Measurements from ENCODE around the gene RBSN.

Gene RBSN

DNA sequence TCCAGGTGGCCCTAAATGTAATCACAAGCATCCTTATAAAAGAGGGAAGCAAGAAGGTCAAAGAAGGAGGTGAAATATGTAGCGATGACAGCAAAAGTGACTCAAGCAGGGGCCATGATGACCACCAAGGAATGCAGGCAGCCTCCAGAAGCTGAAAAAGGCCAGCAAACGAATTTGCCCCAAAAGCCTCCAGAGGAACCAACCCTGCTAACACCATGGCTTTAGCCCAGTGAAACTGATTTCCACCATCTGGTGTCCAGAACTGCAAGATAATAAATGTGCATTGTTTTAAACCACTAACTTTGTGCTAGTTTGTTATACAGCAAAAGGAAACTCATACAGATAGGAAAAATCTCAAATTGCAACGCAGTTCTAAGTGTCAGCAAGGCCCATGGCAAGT, 23.0 kb upstream of the RBSN start:
- H3K27me3 ChIP-seq (replicated peaks in 2 of 5; ENCODE audit: control insufficient read depth in 4 of 5, insufficient read depth in 5 of 5, low read length in 4 of 5) = peaks cover 0 to 2% (median 0%) of the 10 kb centered on the region in 5 experiments
- H3K4me3 ChIP-seq (ENCODE audit: control insufficient read depth in 1 of 7, extremely low read depth in 1 of 7, insufficient read depth in 4 of 7, low read depth in 2 of 7, low read length in 6 of 7) = no peak overlapping the region
- DNase-seq = no peak
- WGBS (ENCODE audit: insufficient coverage) = 96% methylated on average over 3 of the region's 3 CpGs
- POLR2A ChIA-PET = no interaction called here
- H3K9me3 ChIP-seq (ENCODE audit: control extremely low read depth in 1 of 5, control insufficient read depth in 4 of 5, insufficient read depth in 2 of 5, low read depth in 1 of 5, low read length in 4 of 5) = no peaks in the 10 kb centered on the region
- H3K27ac ChIP-seq (ENCODE audit: insufficient read depth in 1 of 2, low read depth in 1 of 2, low read length in 2 of 2, poor library complexity in 1 of 2, severe bottlenecking in 2 of 2) = no peak overlapping the region
- peaks cover 0 to 2% (median 0%) of the 10 kb centered on the region in 4 experiments for H3K4me1 ChIP-seq (ENCODE audit: control extremely low read depth in 1 of 4, control insufficient read depth in 4 of 4, insufficient read depth in 4 of 4, low read length in 3 of 4)
- CTCF ChIA-PET = interaction anchor here (7.0 kb wide), 1 partner anchor 16 kb away, joined by 93 read pairs; no protein-coding TSS in a partner anchor
- no peaks in the 10 kb centered on the region for H3K36me3 ChIP-seq (ENCODE audit: control insufficient read depth in 4 of 4, insufficient read depth in 4 of 4, low read length in 3 of 4)

DNA sequence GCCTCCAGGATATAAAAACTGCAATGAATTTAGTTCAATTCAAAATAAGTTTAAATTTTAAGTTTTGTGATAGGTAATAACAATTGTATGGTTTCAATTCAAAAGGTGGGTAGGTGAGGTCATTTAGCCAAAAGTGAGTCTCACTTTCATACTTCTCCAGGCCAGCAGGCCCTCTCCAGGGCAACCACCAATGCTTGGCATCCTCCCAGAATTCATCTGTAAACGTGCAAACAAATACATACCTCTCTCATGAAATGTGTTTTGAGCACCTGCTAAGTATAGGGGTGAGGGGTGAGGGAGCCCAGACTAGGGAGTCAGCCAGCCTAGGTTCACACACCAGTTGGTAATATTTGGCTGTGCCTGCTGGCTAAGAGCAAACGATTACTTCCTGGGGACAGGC, 22.0 kb upstream of the RBSN start:
- Histone ChIP-seq H3K4me3 (ENCODE audit: control insufficient read depth in 1 of 7, extremely low read depth in 1 of 7, insufficient read depth in 4 of 7, low read depth in 2 of 7, low read length in 6 of 7) (no peak overlapping the region), H3K27ac (ENCODE audit: insufficient read depth in 1 of 2, low read depth in 1 of 2, low read length in 2 of 2, poor library complexity in 1 of 2, severe bottlenecking in 2 of 2) (no peak overlapping the region), H3K27me3 (replicated peaks in 2 of 5; ENCODE audit: control insufficient read depth in 4 of 5, insufficient read depth in 5 of 5, low read length in 4 of 5) (peaks cover 0 to 2% (median 0%) of the 10 kb centered on the region in 5 experiments), H3K4me1 (ENCODE audit: control extremely low read depth in 1 of 4, control insufficient read depth in 4 of 4, insufficient read depth in 4 of 4, low read length in 3 of 4) (peaks cover 0 to 2% (median 0%) of the 10 kb centered on the region in 4 experiments), H3K9me3 (ENCODE audit: control extremely low read depth in 1 of 5, control insufficient read depth in 4 of 5, insufficient read depth in 2 of 5, low read depth in 1 of 5, low read length in 4 of 5) (peaks cover 0 to 1% (median 0%) of the 10 kb centered on the region in 5 experiments), H3K36me3 (ENCODE audit: control insufficient read depth in 4 of 4, insufficient read depth in 4 of 4, low read length in 3 of 4) (no peaks in the 10 kb centered on the region)
- DNase-seq = no peak
- CTCF ChIA-PET = interaction anchor here (7.0 kb wide), 1 partner anchor 15 kb away, joined by 93 read pairs; no protein-coding TSS in a partner anchor
- WGBS (ENCODE audit: insufficient coverage) = no CpG with 5 or more reads among the region's 2 CpGs
- POLR2A ChIA-PET = no interaction called here

DNA sequence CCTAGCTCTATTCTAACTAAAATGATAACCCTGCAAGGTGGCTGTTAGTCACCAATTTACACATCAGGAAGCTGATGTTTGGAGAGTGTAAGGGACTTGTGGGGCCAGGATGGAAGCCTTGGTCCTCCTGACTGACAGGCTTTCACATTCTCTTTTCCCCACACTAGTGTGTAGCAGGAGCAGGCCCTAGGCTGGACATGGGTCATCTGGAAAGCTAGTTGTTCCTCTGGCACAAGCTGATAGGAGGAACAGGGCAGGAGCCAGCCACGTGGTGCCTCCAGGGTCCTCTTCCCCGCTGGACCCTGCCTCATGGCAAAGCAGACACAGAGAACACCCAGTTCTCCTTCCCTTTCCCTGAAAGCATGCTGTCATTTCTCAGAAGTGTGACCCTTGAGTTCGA, 18.1 kb upstream of the RBSN start:
- DNase-seq = no peak
- H3K4me1 ChIP-seq (ENCODE audit: control extremely low read depth in 1 of 4, control insufficient read depth in 4 of 4, insufficient read depth in 4 of 4, low read length in 3 of 4) = peaks cover 0 to 2% (median 0%) of the 10 kb centered on the region in 4 experiments
- H3K9me3 ChIP-seq (ENCODE audit: control extremely low read depth in 1 of 5, control insufficient read depth in 4 of 5, insufficient read depth in 2 of 5, low read depth in 1 of 5, low read length in 4 of 5) = peaks cover 0 to 2% (median 0%) of the 10 kb centered on the region in 5 experiments
- no peak overlapping the region for H3K27ac ChIP-seq (ENCODE audit: insufficient read depth in 1 of 2, low read depth in 1 of 2, low read length in 2 of 2, poor library complexity in 1 of 2, severe bottlenecking in 2 of 2)
- WGBS (ENCODE audit: insufficient coverage) = 100% methylated on average over 3 of the region's 3 CpGs
- POLR2A ChIA-PET = interaction anchor here (1.4 kb wide), 1 partner anchor 10 kb away, joined by 3 read pairs; no protein-coding TSS in a partner anchor
- H3K4me3 ChIP-seq (ENCODE audit: control insufficient read depth in 1 of 7, extremely low read depth in 1 of 7, insufficient read depth in 4 of 7, low read depth in 2 of 7, low read length in 6 of 7) = no peak overlapping the region
- H3K36me3 ChIP-seq (ENCODE audit: control insufficient read depth in 4 of 4, insufficient read depth in 4 of 4, low read length in 3 of 4) = no peaks in the 10 kb centered on the region
- CTCF ChIA-PET = interaction anchor here (0.6 to 7.0 kb wide), 8 partner anchors 11 to 286 kb away, joined by 3 to 93 read pairs (median 3); partner anchors contain the start of gene CAPN7
- H3K27me3 ChIP-seq (replicated peaks in 2 of 5; ENCODE audit: control insufficient read depth in 4 of 5, insufficient read depth in 5 of 5, low read length in 4 of 5) = peaks cover 0 to 12% (median 0%) of the 10 kb centered on the region in 5 experiments

DNA sequence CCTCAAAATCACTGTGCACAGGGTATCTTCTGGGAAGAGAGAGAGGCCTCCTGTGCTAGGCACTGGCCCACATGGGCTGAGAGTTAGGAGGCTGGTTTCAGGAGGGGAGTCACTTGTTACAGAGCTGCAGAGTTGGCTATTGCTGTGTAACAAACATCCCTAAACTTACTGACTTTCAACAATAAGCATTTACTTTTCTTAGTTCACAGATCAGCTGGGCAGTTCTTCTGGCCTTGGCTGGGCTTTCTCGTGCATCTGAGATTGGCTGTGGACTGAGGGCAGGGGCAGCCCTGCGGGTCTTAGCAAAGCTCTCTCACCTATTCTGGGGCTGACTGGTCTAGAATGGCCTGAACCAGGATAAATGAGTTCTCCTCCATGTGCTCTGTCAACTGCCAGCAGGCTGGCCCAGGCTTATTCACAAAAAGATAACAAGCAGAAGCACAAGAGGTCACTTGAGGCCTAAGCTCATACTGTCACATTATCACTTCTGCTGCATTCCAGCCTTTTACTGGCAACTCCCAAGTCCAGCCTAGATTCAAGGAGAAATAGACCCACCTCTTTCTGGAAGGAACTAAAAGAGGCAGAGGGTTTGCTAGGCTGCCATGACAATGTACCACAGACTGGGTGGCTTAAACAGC, 17.2 kb upstream of the RBSN start:
- H3K4me3 ChIP-seq (ENCODE audit: control insufficient read depth in 1 of 7, extremely low read depth in 1 of 7, insufficient read depth in 4 of 7, low read depth in 2 of 7, low read length in 6 of 7) = no peak overlapping the region
- ChIA-PET POLR2A (interaction anchor here (0.7 kb wide), 1 partner anchor 121 kb away, joined by 5 read pairs; no protein-coding TSS in a partner anchor), CTCF (interaction anchor here (0.6 to 7.0 kb wide), 9 partner anchors 10 to 289 kb away, joined by 3 to 93 read pairs (median 3); partner anchors contain the start of gene CAPN7)
- peaks cover 0 to 2% (median 0%) of the 10 kb centered on the region in 5 experiments for H3K9me3 ChIP-seq (ENCODE audit: control extremely low read depth in 1 of 5, control insufficient read depth in 4 of 5, insufficient read depth in 2 of 5, low read depth in 1 of 5, low read length in 4 of 5)
- H3K27me3 ChIP-seq (replicated peaks in 2 of 5; ENCODE audit: control insufficient read depth in 4 of 5, insufficient read depth in 5 of 5, low read length in 4 of 5) = peaks cover 0 to 12% (median 0%) of the 10 kb centered on the region in 5 experiments
- whole genome bisulfite sequencing (ENCODE audit: insufficient coverage) = 100% methylated on average over 2 of the region's 2 CpGs
- H3K4me1 ChIP-seq (ENCODE audit: control extremely low read depth in 1 of 4, control insufficient read depth in 4 of 4, insufficient read depth in 4 of 4, low read length in 3 of 4) = peaks cover 0 to 2% (median 0%) of the 10 kb centered on the region in 4 experiments
- H3K27ac ChIP-seq (ENCODE audit: insufficient read depth in 1 of 2, low read depth in 1 of 2, low read length in 2 of 2, poor library complexity in 1 of 2, severe bottlenecking in 2 of 2) = no peak overlapping the region
- no peaks in the 10 kb centered on the region for H3K36me3 ChIP-seq (ENCODE audit: control insufficient read depth in 4 of 4, insufficient read depth in 4 of 4, low read length in 3 of 4)
- no peak for DNase-seq

DNA sequence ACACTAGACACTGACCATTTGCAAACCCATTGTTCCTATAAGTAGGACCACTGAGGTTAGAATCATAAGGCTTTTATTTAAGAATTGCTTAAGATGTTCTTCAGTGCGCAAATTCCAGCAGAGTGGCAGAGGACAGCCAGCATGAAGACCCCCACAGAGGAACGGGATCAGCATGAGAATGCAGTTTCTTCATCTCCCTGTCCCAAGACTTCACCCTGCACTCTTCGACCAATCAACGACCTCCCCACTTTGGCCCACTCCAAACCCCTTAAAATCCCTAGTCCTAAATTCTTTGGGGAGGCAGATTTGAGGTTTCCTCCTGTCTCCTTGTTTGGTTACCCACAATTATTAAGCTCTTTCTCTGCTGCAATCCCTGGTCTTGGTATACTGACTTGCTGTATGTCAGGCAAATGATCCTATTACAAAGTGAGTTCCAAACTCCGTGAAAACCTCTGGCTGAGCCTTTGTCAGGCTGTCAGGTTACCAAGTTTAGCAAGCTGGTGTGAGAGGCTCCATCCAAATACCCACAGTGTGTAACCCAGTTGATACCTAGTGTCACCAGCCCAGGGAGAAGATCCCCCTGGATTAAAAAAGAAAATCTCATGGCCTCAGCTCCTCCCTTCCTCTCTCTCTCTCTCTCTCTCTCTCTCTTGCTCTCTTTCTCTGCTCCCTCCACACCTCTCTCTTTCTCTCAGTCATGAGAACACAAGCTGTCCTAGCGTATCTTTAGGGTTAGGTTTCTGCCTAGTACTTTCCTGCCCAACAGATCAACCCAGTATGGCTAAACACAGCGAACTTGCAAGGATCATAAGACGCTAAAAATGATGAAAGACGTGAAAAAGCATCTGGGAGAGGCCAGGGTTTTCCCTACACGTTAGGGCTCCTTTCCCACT, 15.8 kb upstream of the RBSN start:
- Histone ChIP-seq H3K4me3 (ENCODE audit: control insufficient read depth in 1 of 7, extremely low read depth in 1 of 7, insufficient read depth in 4 of 7, low read depth in 2 of 7, low read length in 6 of 7) (no peak overlapping the region), H3K9me3 (ENCODE audit: control extremely low read depth in 1 of 5, control insufficient read depth in 4 of 5, insufficient read depth in 2 of 5, low read depth in 1 of 5, low read length in 4 of 5) (peaks cover 0 to 2% (median 0%) of the 10 kb centered on the region in 5 experiments), H3K4me1 (ENCODE audit: control extremely low read depth in 1 of 4, control insufficient read depth in 4 of 4, insufficient read depth in 4 of 4, low read length in 3 of 4) (peaks cover 0 to 2% (median 0%) of the 10 kb centered on the region in 4 experiments), H3K27ac (ENCODE audit: insufficient read depth in 1 of 2, low read depth in 1 of 2, low read length in 2 of 2, poor library complexity in 1 of 2, severe bottlenecking in 2 of 2) (no peak overlapping the region), H3K27me3 (replicated peaks in 2 of 5; ENCODE audit: control insufficient read depth in 4 of 5, insufficient read depth in 5 of 5, low read length in 4 of 5) (peaks cover 0 to 12% (median 0%) of the 10 kb centered on the region in 5 experiments), H3K36me3 (ENCODE audit: control insufficient read depth in 4 of 4, insufficient read depth in 4 of 4, low read length in 3 of 4) (no peaks in the 10 kb centered on the region)
- ChIA-PET POLR2A (interaction anchor here (0.6 kb wide), 2 partner anchors 12 to 138 kb away, joined by 3 to 4 read pairs; no protein-coding TSS in a partner anchor), CTCF (interaction anchor here (0.8 to 1.1 kb wide), 3 partner anchors 17 to 290 kb away, joined by 3 read pairs; no protein-coding TSS in a partner anchor)
- DNase-seq = no peak
- 88% methylated on average over 8 of the region's 10 CpGs for WGBS (ENCODE audit: insufficient coverage)

DNA sequence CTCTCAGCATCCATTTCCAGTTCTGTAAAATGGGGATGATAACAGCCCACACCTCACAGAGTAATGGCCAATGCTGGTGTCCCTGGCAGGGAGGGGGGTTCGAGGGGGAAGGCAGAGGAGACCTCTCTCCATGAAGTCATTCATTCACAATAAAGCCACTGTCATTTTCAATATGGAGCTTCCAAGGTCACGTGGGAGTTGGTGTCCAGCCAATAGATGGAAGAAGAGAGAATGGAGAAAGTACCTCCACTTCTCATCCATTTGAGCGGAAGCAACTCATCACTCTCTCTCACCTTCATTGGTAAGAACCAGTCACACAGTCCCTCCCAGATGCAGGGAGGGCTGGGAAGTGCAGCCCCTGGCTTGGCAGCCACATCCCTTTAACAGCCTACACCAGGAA, 14.9 kb upstream of the RBSN start:
- Histone ChIP-seq H3K27me3 (replicated peaks in 2 of 5; ENCODE audit: control insufficient read depth in 4 of 5, insufficient read depth in 5 of 5, low read length in 4 of 5) (peaks cover 0 to 12% (median 0%) of the 10 kb centered on the region in 5 experiments), H3K9me3 (ENCODE audit: control extremely low read depth in 1 of 5, control insufficient read depth in 4 of 5, insufficient read depth in 2 of 5, low read depth in 1 of 5, low read length in 4 of 5) (peaks cover 0 to 2% (median 0%) of the 10 kb centered on the region in 5 experiments), H3K4me1 (ENCODE audit: control extremely low read depth in 1 of 4, control insufficient read depth in 4 of 4, insufficient read depth in 4 of 4, low read length in 3 of 4) (peaks cover 0 to 2% (median 0%) of the 10 kb centered on the region in 4 experiments), H3K4me3 (ENCODE audit: control insufficient read depth in 1 of 7, extremely low read depth in 1 of 7, insufficient read depth in 4 of 7, low read depth in 2 of 7, low read length in 6 of 7) (no peak overlapping the region), H3K27ac (ENCODE audit: insufficient read depth in 1 of 2, low read depth in 1 of 2, low read length in 2 of 2, poor library complexity in 1 of 2, severe bottlenecking in 2 of 2) (no peak overlapping the region), H3K36me3 (ENCODE audit: control insufficient read depth in 4 of 4, insufficient read depth in 4 of 4, low read length in 3 of 4) (no peaks in the 10 kb centered on the region)
- CTCF ChIA-PET = interaction anchor here (1.1 kb wide), 2 partner anchors 69 to 89 kb away, joined by 3 read pairs; no protein-coding TSS in a partner anchor
- no peak for DNase-seq
- POLR2A ChIA-PET = no interaction called here
- WGBS (ENCODE audit: insufficient coverage) = no CpG with 5 or more reads among the region's 3 CpGs
